ENCODE measurements around the gene DSCAM. TPM values are rescaled to one million over a fixed set of nuclear protein-coding genes. Genes with fewer than 3 reads are reported as not detected.

DSCAM gene
- total RNA-seq, 1 donor from 2014 or later = not detected

DNA sequence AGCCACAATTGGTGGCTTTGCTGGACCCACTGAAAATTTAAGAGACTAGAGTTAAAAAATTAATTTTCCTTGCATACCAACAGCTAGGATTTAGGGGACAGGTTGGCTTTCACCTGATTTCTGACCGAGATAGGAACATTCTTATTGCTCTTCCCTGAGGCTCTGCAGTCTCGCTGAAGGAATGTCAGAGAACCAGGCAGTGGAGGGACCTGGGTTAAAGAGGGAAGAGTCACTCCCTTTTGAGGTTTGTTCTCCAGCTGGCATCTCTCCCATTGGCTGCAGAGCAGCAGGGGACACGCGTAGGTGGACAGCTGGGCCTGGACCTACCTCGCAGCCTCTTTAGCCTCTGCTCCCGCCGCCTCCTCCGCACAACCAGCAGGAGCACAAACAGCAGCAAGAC, 772.2 kb downstream of the DSCAM start:
- no peak overlapping the region for H3K4me3 ChIP-seq
- H3K27me3 ChIP-seq = no peaks in the 10 kb centered on the region
- no peaks in the 10 kb centered on the region for H3K9me3 ChIP-seq
- H3K4me1 ChIP-seq = no peaks in the 10 kb centered on the region
- no peaks in the 10 kb centered on the region for H3K36me3 ChIP-seq
- intact Hi-C loops (cut with DNase I) = no loop called here
- TF ChIP-seq, protein P1, sequence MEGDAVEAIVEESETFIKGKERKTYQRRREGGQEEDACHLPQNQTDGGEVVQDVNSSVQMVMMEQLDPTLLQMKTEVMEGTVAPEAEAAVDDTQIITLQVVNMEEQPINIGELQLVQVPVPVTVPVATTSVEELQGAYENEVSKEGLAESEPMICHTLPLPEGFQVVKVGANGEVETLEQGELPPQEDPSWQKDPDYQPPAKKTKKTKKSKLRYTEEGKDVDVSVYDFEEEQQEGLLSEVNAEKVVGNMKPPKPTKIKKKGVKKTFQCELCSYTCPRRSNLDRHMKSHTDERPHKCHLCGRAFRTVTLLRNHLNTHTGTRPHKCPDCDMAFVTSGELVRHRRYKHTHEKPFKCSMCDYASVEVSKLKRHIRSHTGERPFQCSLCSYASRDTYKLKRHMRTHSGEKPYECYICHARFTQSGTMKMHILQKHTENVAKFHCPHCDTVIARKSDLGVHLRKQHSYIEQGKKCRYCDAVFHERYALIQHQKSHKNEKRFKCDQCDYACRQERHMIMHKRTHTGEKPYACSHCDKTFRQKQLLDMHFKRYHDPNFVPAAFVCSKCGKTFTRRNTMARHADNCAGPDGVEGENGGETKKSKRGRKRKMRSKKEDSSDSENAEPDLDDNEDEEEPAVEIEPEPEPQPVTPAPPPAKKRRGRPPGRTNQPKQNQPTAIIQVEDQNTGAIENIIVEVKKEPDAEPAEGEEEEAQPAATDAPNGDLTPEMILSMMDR (IDR thresholded peaks at IDR 0.05) = no peak
- no peak overlapping the region for H3K27ac ChIP-seq
- no peak for DNase-seq (ENCODE audit: low spot score in 2 of 2)

DNA sequence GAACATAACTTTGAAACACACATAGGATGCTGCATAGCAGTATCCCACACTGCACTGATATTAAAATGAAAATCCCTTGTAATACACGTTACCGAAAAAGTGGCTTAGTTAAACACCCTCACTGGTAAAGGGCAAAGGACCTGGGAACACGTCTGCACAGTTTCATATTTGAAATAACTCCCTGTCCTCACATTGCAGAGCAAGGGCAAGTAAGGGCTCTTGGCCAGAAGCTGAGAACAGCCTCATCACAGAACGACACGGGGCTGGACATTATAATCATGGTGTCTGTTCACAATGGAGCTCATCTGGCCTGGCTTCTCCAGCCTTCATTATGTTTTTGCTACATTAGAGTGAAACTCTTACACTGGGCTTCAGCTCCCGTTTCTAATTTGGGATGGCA, 772.8 kb downstream of the DSCAM start:
- TF ChIP-seq, protein P1 (IDR thresholded peaks at IDR 0.05) = no peak
- DNase-seq (ENCODE audit: low spot score in 2 of 2) = no peak
- no peaks in the 10 kb centered on the region for H3K4me1 ChIP-seq
- H3K4me3 ChIP-seq = no peak overlapping the region
- intact Hi-C loops (cut with DNase I) = no loop called here
- no peaks in the 10 kb centered on the region for H3K9me3 ChIP-seq
- H3K27ac ChIP-seq = no peak overlapping the region
- no peaks in the 10 kb centered on the region for H3K27me3 ChIP-seq
- H3K36me3 ChIP-seq = no peaks in the 10 kb centered on the region

DNA sequence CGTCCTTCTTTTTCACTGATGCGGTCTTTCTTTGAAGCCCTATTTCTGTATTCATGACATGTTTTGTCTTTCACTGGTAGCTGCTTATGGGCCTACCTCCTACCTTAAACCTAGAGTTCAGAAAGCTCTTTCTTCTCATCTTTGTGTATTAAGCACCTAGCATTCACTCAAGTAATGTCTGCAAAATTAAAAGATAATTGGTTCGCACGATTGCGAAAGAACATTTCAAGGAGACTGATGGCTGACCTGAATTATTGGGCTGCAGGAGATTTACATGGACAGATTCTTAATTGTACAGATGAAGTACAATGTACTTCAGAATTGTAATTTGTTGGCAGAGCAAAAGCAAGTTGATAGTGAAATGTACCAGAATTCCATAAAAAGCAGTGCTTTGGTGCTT, 773.3 kb downstream of the DSCAM start:
- Histone ChIP-seq H3K27ac (no peak overlapping the region), H3K36me3 (no peaks in the 10 kb centered on the region), H3K27me3 (no peaks in the 10 kb centered on the region), H3K9me3 (no peaks in the 10 kb centered on the region), H3K4me3 (no peak overlapping the region), H3K4me1 (no peaks in the 10 kb centered on the region)
- intact Hi-C loops (cut with DNase I) = no loop called here
- TF ChIP-seq, protein P1 (IDR thresholded peaks at IDR 0.05) = no peak
- no peak for DNase-seq (ENCODE audit: low spot score in 2 of 2)

DNA sequence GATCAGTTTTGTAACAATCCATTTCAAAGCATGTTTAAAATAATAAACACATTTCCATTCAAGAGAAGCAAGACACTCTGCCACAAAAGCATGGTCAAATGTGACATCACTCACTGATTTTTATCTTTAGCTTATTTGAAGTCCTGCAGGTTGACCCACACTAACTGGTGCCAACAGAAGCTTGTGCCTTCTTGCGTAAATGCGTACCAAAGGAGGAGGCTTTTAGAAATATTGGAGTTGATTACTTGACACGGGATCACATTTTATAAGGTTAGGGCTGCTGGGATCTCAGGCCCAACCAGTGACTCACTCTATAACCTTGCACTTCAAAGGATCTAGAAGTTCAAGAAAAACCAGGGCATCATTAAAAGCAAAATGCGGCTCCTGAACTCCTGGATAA, 776.1 kb downstream of the DSCAM start:
- no peaks in the 10 kb centered on the region for H3K9me3 ChIP-seq
- no peaks in the 10 kb centered on the region for H3K36me3 ChIP-seq
- H3K27me3 ChIP-seq = no peaks in the 10 kb centered on the region
- H3K27ac ChIP-seq = no peak overlapping the region
- TF ChIP-seq, protein P1 (IDR thresholded peaks at IDR 0.05) = no peak
- no peak for DNase-seq (ENCODE audit: low spot score in 2 of 2)
- intact Hi-C loops (cut with DNase I) = no loop called here
- no peak overlapping the region for H3K4me3 ChIP-seq
- no peaks in the 10 kb centered on the region for H3K4me1 ChIP-seq

DNA sequence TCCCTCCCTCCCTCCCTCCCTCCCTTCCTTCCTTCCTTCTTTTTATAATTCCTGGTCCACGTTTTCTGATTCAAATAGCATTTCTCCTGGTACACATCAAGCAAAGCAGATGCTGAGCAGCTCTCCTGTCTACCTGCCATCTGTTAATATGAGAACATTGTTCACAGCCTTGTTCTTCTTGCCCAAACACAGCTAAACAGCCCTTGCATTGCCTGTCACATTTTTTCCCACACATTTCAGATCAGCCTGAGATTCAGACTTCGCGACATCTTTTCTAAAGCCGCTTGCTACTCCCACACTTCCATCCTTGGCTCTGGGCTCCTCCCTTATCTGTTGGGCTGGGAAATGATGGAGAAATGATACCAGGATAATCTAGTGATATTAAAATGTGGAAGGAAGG, 779.2 kb downstream of the DSCAM start:
- Histone ChIP-seq H3K27me3 (no peaks in the 10 kb centered on the region), H3K27ac (no peak overlapping the region), H3K4me1 (no peaks in the 10 kb centered on the region), H3K4me3 (no peak overlapping the region), H3K9me3 (no peaks in the 10 kb centered on the region), H3K36me3 (no peaks in the 10 kb centered on the region)
- no peak for DNase-seq (ENCODE audit: low spot score in 2 of 2)
- TF ChIP-seq, protein P1 (IDR thresholded peaks at IDR 0.05) = no peak
- intact Hi-C loops (cut with DNase I) = no loop called here

DNA sequence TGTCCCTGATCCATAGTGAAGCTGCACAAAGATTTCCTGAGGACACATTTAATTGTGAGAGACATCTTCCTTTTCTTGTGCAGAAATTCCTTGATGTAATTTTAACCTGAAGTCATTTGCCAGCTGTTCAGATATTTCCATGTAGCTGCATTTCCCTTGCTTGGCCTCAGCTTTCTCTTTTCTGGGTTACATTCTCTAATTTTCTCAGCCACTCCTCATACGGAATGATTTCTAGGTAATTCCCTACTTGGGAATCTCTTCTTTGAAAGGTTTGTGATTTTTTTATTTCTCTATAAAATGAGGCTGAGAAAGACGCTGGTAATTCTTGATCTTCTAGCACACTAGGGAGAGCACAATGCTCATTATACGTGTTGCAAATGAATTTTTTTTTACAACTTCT, 780.7 kb downstream of the DSCAM start:
- no peaks in the 10 kb centered on the region for H3K4me1 ChIP-seq
- TF ChIP-seq, protein P1 (IDR thresholded peaks at IDR 0.05) = no peak

More for the DNA sequence above, 780.7 kb downstream of the DSCAM start:
- DNase-seq (ENCODE audit: low spot score in 2 of 2) = no peak
- H3K4me3 ChIP-seq = no peak overlapping the region
- no peaks in the 10 kb centered on the region for H3K36me3 ChIP-seq
- intact Hi-C loops (cut with DNase I) = no loop called here
- H3K9me3 ChIP-seq = no peaks in the 10 kb centered on the region
- no peak overlapping the region for H3K27ac ChIP-seq
- H3K27me3 ChIP-seq = no peaks in the 10 kb centered on the region
